ENCODE measurements around the gene DDT.

- TF ChIP-seq, protein P1, sequence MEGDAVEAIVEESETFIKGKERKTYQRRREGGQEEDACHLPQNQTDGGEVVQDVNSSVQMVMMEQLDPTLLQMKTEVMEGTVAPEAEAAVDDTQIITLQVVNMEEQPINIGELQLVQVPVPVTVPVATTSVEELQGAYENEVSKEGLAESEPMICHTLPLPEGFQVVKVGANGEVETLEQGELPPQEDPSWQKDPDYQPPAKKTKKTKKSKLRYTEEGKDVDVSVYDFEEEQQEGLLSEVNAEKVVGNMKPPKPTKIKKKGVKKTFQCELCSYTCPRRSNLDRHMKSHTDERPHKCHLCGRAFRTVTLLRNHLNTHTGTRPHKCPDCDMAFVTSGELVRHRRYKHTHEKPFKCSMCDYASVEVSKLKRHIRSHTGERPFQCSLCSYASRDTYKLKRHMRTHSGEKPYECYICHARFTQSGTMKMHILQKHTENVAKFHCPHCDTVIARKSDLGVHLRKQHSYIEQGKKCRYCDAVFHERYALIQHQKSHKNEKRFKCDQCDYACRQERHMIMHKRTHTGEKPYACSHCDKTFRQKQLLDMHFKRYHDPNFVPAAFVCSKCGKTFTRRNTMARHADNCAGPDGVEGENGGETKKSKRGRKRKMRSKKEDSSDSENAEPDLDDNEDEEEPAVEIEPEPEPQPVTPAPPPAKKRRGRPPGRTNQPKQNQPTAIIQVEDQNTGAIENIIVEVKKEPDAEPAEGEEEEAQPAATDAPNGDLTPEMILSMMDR (IDR thresholded peaks at IDR 0.05; ENCODE audit: insufficient read depth, low read length, poor library complexity, severe bottlenecking) = no peak
- TF ChIP-seq EZH2phosphoT487 (conservative IDR thresholded peaks at IDR 0.05; ENCODE audit: low read length) = no peak
These were observed 28.0 kb upstream of the DDT start for GRCh38 chr22:24002272-24002671.

Measured in SU-DHL-6 (cell line).